ENCODE measurements around the gene POLR3E.
"Not testable (repeated sequence)": the region's sequence is repeated elsewhere in the genome, so short reads cannot be mapped to it uniquely, and the experiment has no call there.

- TF ChIP-seq, protein P1, sequence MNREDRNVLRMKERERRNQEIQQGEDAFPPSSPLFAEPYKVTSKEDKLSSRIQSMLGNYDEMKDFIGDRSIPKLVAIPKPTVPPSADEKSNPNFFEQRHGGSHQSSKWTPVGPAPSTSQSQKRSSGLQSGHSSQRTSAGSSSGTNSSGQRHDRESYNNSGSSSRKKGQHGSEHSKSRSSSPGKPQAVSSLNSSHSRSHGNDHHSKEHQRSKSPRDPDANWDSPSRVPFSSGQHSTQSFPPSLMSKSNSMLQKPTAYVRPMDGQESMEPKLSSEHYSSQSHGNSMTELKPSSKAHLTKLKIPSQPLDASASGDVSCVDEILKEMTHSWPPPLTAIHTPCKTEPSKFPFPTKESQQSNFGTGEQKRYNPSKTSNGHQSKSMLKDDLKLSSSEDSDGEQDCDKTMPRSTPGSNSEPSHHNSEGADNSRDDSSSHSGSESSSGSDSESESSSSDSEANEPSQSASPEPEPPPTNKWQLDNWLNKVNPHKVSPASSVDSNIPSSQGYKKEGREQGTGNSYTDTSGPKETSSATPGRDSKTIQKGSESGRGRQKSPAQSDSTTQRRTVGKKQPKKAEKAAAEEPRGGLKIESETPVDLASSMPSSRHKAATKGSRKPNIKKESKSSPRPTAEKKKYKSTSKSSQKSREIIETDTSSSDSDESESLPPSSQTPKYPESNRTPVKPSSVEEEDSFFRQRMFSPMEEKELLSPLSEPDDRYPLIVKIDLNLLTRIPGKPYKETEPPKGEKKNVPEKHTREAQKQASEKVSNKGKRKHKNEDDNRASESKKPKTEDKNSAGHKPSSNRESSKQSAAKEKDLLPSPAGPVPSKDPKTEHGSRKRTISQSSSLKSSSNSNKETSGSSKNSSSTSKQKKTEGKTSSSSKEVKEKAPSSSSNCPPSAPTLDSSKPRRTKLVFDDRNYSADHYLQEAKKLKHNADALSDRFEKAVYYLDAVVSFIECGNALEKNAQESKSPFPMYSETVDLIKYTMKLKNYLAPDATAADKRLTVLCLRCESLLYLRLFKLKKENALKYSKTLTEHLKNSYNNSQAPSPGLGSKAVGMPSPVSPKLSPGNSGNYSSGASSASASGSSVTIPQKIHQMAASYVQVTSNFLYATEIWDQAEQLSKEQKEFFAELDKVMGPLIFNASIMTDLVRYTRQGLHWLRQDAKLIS (CRISPR knock-in tag; IDR thresholded peaks at IDR 0.05; ENCODE audit: borderline replicate concordance): not testable (repeated sequence)
- TF ChIP-seq USF2 (CRISPR knock-in tag; IDR thresholded peaks at IDR 0.05); CTCF (IDR thresholded peaks at IDR 0.05); ESRRA (CRISPR knock-in tag; IDR thresholded peaks at IDR 0.05; ENCODE audit: borderline replicate concordance); NR3C1 (CRISPR knock-in tag; conservative IDR thresholded peaks at IDR 0.05; ENCODE audit: low read depth); GTF2I (CRISPR knock-in tag; conservative IDR thresholded peaks at IDR 0.05); ZBTB21 (CRISPR knock-in tag; IDR thresholded peaks at IDR 0.05; ENCODE audit: borderline replicate concordance); ZSCAN18 (CRISPR knock-in tag; IDR thresholded peaks at IDR 0.05); MXD4 (CRISPR knock-in tag; IDR thresholded peaks at IDR 0.05; ENCODE audit: borderline replicate concordance); IRF2 (CRISPR knock-in tag; IDR thresholded peaks at IDR 0.05; ENCODE audit: borderline replicate concordance, low read depth): not testable (repeated sequence)
- TF ChIP-seq, protein P2, sequence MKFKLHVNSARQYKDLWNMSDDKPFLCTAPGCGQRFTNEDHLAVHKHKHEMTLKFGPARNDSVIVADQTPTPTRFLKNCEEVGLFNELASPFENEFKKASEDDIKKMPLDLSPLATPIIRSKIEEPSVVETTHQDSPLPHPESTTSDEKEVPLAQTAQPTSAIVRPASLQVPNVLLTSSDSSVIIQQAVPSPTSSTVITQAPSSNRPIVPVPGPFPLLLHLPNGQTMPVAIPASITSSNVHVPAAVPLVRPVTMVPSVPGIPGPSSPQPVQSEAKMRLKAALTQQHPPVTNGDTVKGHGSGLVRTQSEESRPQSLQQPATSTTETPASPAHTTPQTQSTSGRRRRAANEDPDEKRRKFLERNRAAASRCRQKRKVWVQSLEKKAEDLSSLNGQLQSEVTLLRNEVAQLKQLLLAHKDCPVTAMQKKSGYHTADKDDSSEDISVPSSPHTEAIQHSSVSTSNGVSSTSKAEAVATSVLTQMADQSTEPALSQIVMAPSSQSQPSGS (CRISPR knock-in tag; IDR thresholded peaks at IDR 0.05; ENCODE audit: borderline replicate concordance, low read depth): not testable (repeated sequence)
- TF ChIP-seq, protein P3, sequence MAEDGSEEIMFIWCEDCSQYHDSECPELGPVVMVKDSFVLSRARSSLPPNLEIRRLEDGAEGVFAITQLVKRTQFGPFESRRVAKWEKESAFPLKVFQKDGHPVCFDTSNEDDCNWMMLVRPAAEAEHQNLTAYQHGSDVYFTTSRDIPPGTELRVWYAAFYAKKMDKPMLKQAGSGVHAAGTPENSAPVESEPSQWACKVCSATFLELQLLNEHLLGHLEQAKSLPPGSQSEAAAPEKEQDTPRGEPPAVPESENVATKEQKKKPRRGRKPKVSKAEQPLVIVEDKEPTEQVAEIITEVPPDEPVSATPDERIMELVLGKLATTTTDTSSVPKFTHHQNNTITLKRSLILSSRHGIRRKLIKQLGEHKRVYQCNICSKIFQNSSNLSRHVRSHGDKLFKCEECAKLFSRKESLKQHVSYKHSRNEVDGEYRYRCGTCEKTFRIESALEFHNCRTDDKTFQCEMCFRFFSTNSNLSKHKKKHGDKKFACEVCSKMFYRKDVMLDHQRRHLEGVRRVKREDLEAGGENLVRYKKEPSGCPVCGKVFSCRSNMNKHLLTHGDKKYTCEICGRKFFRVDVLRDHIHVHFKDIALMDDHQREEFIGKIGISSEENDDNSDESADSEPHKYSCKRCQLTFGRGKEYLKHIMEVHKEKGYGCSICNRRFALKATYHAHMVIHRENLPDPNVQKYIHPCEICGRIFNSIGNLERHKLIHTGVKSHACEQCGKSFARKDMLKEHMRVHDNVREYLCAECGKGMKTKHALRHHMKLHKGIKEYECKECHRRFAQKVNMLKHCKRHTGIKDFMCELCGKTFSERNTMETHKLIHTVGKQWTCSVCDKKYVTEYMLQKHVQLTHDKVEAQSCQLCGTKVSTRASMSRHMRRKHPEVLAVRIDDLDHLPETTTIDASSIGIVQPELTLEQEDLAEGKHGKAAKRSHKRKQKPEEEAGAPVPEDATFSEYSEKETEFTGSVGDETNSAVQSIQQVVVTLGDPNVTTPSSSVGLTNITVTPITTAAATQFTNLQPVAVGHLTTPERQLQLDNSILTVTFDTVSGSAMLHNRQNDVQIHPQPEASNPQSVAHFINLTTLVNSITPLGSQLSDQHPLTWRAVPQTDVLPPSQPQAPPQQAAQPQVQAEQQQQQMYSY (CRISPR knock-in tag; IDR thresholded peaks at IDR 0.05): not testable (repeated sequence)
- TF ChIP-seq, protein P4, sequence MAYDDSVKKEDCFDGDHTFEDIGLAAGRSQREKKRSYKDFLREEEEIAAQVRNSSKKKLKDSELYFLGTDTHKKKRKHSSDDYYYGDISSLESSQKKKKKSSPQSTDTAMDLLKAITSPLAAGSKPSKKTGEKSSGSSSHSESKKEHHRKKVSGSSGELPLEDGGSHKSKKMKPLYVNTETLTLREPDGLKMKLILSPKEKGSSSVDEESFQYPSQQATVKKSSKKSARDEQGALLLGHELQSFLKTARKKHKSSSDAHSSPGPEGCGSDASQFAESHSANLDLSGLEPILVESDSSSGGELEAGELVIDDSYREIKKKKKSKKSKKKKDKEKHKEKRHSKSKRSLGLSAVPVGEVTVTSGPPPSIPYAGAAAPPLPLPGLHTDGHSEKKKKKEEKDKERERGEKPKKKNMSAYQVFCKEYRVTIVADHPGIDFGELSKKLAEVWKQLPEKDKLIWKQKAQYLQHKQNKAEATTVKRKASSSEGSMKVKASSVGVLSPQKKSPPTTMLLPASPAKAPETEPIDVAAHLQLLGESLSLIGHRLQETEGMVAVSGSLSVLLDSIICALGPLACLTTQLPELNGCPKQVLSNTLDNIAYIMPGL (CRISPR knock-in tag; IDR thresholded peaks at IDR 0.05): not testable (repeated sequence)
Measured at GRCh38 chr16:22368200-22368826, 71.1 kb downstream of the POLR3E start.

Measured in WTC11 (cell line).